Erythroblast (primary cell): ENCODE data around the gene RPL15.

ENCODE experiments used
- GATA1 ChIP-seq: IDR thresholded peaks from 2 replicates; pipeline ENCODE4 v1.6.1; 2011; ENCODE audit warnings: low read depth, mild to moderate bottlenecking, control low read depth, low read length, moderate library complexity
- POLR2A ChIP-seq: IDR thresholded peaks from 2 replicates; pipeline ENCODE4 v1.6.1; 2011; ENCODE audit warnings: mild to moderate bottlenecking, low read length

DNA sequence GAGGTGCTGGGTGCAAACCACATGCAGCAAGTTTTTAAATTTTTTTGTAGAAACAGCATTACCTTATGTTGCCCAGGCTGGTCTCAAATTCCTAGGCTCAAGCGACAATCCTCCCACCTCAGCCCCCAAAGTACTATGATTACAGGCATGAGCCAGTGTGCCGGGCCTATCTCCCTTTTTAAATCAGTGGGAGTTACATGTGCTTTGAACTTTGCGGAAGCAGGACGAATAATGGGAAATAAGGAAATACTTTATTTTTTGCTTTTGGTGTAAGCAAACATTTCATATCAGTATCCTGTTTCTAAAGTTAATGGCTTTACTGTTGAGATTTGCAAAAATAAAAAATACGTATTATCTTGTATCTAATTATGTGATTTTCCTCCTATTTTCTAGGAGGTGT, 37.2 kb downstream of the RPL15 start:
- no peak for TF ChIP-seq POLR2A
- no peak for TF ChIP-seq GATA1
